ENCODE measurements around the gene UNC13C. TPM values are rescaled to one million over a fixed set of nuclear protein-coding genes. Genes with fewer than 3 reads are reported as not detected.

UNC13C gene
- total RNA-seq, 1 donor from 2014 or later, result 0.18 TPM

- Histone ChIP-seq H3K79me2 (ENCODE audit: insufficient read depth, low read length) (no peaks in the 10 kb centered on the region), H3K4me2 (ENCODE audit: low read length) (no peak overlapping the region), H3K9ac (ENCODE audit: low read length) (no peak overlapping the region), H3K9me3 (ENCODE audit: insufficient read depth, low read depth, low read length) (no peaks in the 10 kb centered on the region), H2AFZ (ENCODE audit: low read depth, low read length) (no peak overlapping the region), H3K27me3 (ENCODE audit: insufficient read depth, low read length) (no peaks in the 10 kb centered on the region), H3K27ac (ENCODE audit: low read depth, low read length) (no peak overlapping the region), H3K4me1 (ENCODE audit: insufficient read depth, low read length) (no peaks in the 10 kb centered on the region), H3K4me3 (ENCODE audit: insufficient read depth, low read depth, low read length) (no peak overlapping the region), H4K20me1 (ENCODE audit: insufficient read depth, low read length) (no peaks in the 10 kb centered on the region), H3K36me3 (ENCODE audit: insufficient read depth, low read length) (no peaks in the 10 kb centered on the region)
- FAIRE-seq (no peak), DNase-seq (ENCODE audit: low read depth) (no peak)
- Mint-ChIP-seq H3K4me1 (ENCODE audit: low read depth, unreplicated experiment) (no peaks in the 10 kb centered on the region), H3K36me3 (ENCODE audit: low read depth, unreplicated experiment) (no peaks in the 10 kb centered on the region), H3K27me3 (ENCODE audit: low read depth, unreplicated experiment) (no peaks in the 10 kb centered on the region), H3K9me3 (ENCODE audit: unreplicated experiment) (no peaks in the 10 kb centered on the region), H3K27ac (ENCODE audit: unreplicated experiment) (no peak overlapping the region), H3K4me3 (ENCODE audit: unreplicated experiment) (no peak overlapping the region)
- TF ChIP-seq EZH2 (IDR thresholded peaks at IDR 0.05; ENCODE audit: insufficient read depth, low read length) (no peak), CTCF (IDR thresholded peaks at IDR 0.05; ENCODE audit: insufficient read depth, low read depth, low read length) (no peak)
Measured at GRCh38 chr15:53985562-53985961, 7.3 kb downstream of the UNC13C start.

- no peaks in the 10 kb centered on the region for H3K27me3 ChIP-seq (ENCODE audit: insufficient read depth, low read length)
- no peaks in the 10 kb centered on the region for H3K36me3 ChIP-seq (ENCODE audit: insufficient read depth, low read length)
- no peak overlapping the region for H3K4me2 ChIP-seq (ENCODE audit: low read length)
- no peaks in the 10 kb centered on the region for H3K36me3 Mint-ChIP-seq (ENCODE audit: low read depth, unreplicated experiment)
- no peak overlapping the region for H2AFZ ChIP-seq (ENCODE audit: low read depth, low read length)
- no peaks in the 10 kb centered on the region for H3K27me3 Mint-ChIP-seq (ENCODE audit: low read depth, unreplicated experiment)
- no peak for FAIRE-seq
- H3K79me2 ChIP-seq (ENCODE audit: insufficient read depth, low read length), result no peaks in the 10 kb centered on the region
- H3K4me3 ChIP-seq (ENCODE audit: insufficient read depth, low read depth, low read length), result no peak overlapping the region
- TF ChIP-seq EZH2 (IDR thresholded peaks at IDR 0.05; ENCODE audit: insufficient read depth, low read length) (no peak), CTCF (IDR thresholded peaks at IDR 0.05; ENCODE audit: insufficient read depth, low read depth, low read length) (no peak)
- H3K27ac Mint-ChIP-seq (ENCODE audit: unreplicated experiment), result no peak overlapping the region
- no peaks in the 10 kb centered on the region for H4K20me1 ChIP-seq (ENCODE audit: insufficient read depth, low read length)
- no peaks in the 10 kb centered on the region for H3K4me1 Mint-ChIP-seq (ENCODE audit: low read depth, unreplicated experiment)
- no peaks in the 10 kb centered on the region for H3K4me1 ChIP-seq (ENCODE audit: insufficient read depth, low read length)
- DNase-seq (ENCODE audit: low read depth), result no peak
- H3K4me3 Mint-ChIP-seq (ENCODE audit: unreplicated experiment), result no peak overlapping the region
- no peak overlapping the region for H3K9ac ChIP-seq (ENCODE audit: low read length)
- H3K9me3 ChIP-seq (ENCODE audit: insufficient read depth, low read depth, low read length), result no peaks in the 10 kb centered on the region
- no peaks in the 10 kb centered on the region for H3K9me3 Mint-ChIP-seq (ENCODE audit: unreplicated experiment)
- no peak overlapping the region for H3K27ac ChIP-seq (ENCODE audit: low read depth, low read length)
Measured at GRCh38 chr15:53987480-53987879, 9.2 kb downstream of the UNC13C start.

- no peaks in the 10 kb centered on the region for H3K36me3 Mint-ChIP-seq (ENCODE audit: low read depth, unreplicated experiment)
- FAIRE-seq, result no peak
- Histone ChIP-seq H3K36me3 (ENCODE audit: insufficient read depth, low read length) (no peaks in the 10 kb centered on the region), H3K4me2 (ENCODE audit: low read length) (no peak overlapping the region), H3K9me3 (ENCODE audit: insufficient read depth, low read depth, low read length) (no peaks in the 10 kb centered on the region), H3K4me1 (ENCODE audit: insufficient read depth, low read length) (no peaks in the 10 kb centered on the region), H3K27me3 (ENCODE audit: insufficient read depth, low read length) (no peaks in the 10 kb centered on the region), H3K4me3 (ENCODE audit: insufficient read depth, low read depth, low read length) (no peak overlapping the region), H3K9ac (ENCODE audit: low read length) (no peak overlapping the region), H2AFZ (ENCODE audit: low read depth, low read length) (no peak overlapping the region), H3K79me2 (ENCODE audit: insufficient read depth, low read length) (no peaks in the 10 kb centered on the region), H3K27ac (ENCODE audit: low read depth, low read length) (no peak overlapping the region), H4K20me1 (ENCODE audit: insufficient read depth, low read length) (no peaks in the 10 kb centered on the region)
- no peaks in the 10 kb centered on the region for H3K27me3 Mint-ChIP-seq (ENCODE audit: low read depth, unreplicated experiment)
- H3K27ac Mint-ChIP-seq (ENCODE audit: unreplicated experiment), result no peak overlapping the region
- no peaks in the 10 kb centered on the region for H3K4me1 Mint-ChIP-seq (ENCODE audit: low read depth, unreplicated experiment)
- H3K9me3 Mint-ChIP-seq (ENCODE audit: unreplicated experiment), result peaks cover 6% of the 10 kb centered on the region
- TF ChIP-seq EZH2 (IDR thresholded peaks at IDR 0.05; ENCODE audit: insufficient read depth, low read length) (no peak), CTCF (IDR thresholded peaks at IDR 0.05; ENCODE audit: insufficient read depth, low read depth, low read length) (no peak)
- no peak for DNase-seq (ENCODE audit: low read depth)
- no peak overlapping the region for H3K4me3 Mint-ChIP-seq (ENCODE audit: unreplicated experiment)
Measured at GRCh38 chr15:54007256-54007655, 29.0 kb downstream of the UNC13C start.

All from astrocyte (in vitro differentiated cells and primary cell).